Measurements from ENCODE around the gene SHISA4.
"Not testable (repeated sequence)": the region's sequence is repeated elsewhere in the genome, so short reads cannot be mapped to it uniquely, and the experiment has no call there.

The SHISA4 gene

DNA sequence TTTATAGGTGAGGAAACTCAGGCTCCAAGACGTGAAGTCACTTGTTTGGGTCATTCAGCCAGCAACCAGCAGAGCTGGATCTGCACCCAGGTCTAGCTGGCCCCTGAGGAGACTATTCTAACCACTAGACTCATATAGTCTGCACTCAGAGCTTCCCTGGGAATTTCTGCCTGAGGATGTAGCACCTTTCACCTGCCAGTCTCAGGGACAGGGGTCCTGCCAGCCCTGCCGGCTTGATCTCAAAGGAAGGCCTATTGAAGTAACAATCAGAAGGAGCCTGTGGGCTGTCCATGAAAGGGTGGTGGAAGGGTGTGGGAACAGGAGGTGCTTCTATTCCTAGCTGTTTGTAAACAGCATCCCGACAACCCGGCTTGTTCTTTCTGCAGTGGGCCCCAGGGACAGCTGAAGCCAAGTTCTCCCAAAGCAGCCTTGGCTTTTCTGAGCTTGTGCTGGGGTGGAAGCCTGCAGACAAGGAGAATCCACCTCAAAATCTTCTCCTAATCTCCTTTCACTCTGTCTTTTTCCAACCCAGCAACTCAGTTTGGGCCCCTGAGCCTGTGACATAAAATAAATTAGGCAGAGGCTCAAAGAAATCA, 49.8 kb downstream of the SHISA4 start:
- TF ChIP-seq, protein P1, sequence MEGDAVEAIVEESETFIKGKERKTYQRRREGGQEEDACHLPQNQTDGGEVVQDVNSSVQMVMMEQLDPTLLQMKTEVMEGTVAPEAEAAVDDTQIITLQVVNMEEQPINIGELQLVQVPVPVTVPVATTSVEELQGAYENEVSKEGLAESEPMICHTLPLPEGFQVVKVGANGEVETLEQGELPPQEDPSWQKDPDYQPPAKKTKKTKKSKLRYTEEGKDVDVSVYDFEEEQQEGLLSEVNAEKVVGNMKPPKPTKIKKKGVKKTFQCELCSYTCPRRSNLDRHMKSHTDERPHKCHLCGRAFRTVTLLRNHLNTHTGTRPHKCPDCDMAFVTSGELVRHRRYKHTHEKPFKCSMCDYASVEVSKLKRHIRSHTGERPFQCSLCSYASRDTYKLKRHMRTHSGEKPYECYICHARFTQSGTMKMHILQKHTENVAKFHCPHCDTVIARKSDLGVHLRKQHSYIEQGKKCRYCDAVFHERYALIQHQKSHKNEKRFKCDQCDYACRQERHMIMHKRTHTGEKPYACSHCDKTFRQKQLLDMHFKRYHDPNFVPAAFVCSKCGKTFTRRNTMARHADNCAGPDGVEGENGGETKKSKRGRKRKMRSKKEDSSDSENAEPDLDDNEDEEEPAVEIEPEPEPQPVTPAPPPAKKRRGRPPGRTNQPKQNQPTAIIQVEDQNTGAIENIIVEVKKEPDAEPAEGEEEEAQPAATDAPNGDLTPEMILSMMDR (IDR thresholded peaks at IDR 0.05; ENCODE audit: low read length, missing control alignments): no peak
- no peak for DNase-seq (ENCODE audit: low read depth)
- H3K4me3 ChIP-seq (replicated peaks; ENCODE audit: low read depth, low read length): no peak overlapping the region

DNA sequence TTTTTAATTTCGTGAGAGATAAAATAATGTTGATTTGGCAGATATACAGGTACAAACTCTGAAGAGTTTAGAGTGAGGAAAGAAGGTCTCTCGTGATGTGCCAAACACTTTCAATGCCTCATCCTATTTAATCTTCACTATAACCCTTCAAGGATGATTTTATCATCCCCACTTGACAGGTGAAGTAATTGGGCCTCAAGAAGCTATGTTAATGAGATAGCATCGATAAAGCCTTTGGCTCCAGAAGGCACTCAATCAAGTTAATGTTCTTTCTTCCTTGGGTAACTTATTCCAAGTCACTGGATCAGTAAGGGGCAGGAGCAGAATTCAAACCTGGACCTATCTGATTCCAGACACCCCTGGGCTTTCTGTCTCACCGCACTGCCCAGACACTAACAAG, 50.5 kb downstream of the SHISA4 start:
- TF ChIP-seq, protein P1 (IDR thresholded peaks at IDR 0.05; ENCODE audit: low read length, missing control alignments): no peak

DNA sequence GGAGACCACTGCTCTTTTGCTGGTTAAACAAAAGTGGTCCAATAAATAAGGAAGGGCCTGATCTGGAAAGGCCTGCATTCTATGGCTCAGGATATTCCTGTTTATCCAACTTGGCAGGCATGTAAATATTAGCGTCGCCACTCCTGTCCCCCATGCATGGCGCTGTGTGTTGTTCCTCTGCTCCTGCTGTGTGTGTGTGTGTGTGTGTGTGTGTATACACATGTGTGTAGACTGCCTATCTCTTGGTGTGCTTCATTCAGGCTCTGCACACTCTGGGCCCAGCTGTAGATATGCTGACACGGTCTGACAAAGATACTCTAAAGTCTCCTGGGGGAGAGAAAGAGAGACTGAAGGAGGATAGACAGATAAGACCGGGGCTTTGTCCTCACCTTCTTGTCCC, 50.9 kb downstream of the SHISA4 start:
- H3K4me3 ChIP-seq (replicated peaks; ENCODE audit: low read depth, low read length): no peak overlapping the region
- DNase-seq (ENCODE audit: low read depth): no peak
- TF ChIP-seq, protein P1 (IDR thresholded peaks at IDR 0.05; ENCODE audit: low read length, missing control alignments): no peak

More for the DNA sequence above, 50.5 kb downstream of the SHISA4 start:
- H3K4me3 ChIP-seq (replicated peaks; ENCODE audit: low read depth, low read length): no peak overlapping the region
- DNase-seq (ENCODE audit: low read depth): no peak

DNA sequence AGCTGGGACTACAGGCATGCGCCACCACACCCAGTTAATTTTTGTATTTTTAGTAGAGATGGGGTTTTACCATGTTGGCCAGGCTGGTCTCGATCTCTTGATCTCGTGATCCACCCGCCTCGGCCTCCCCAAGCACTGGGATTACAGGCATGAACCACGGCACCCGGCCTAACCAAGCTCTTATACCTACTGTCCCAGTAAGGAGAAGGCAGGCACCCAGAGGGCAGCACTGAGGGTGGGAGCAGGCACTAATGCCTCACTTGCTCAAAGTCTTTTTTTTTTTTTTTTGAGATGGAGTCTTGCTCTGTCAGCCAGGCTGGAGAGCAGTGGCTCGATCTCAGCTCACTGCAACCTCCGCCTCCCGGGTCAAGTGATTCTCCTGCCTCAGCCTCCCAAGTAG, 51.6 kb downstream of the SHISA4 start:
- not testable (repeated sequence) for H3K4me3 ChIP-seq (replicated peaks; ENCODE audit: low read depth, low read length); DNase-seq (ENCODE audit: low read depth)

DNA sequence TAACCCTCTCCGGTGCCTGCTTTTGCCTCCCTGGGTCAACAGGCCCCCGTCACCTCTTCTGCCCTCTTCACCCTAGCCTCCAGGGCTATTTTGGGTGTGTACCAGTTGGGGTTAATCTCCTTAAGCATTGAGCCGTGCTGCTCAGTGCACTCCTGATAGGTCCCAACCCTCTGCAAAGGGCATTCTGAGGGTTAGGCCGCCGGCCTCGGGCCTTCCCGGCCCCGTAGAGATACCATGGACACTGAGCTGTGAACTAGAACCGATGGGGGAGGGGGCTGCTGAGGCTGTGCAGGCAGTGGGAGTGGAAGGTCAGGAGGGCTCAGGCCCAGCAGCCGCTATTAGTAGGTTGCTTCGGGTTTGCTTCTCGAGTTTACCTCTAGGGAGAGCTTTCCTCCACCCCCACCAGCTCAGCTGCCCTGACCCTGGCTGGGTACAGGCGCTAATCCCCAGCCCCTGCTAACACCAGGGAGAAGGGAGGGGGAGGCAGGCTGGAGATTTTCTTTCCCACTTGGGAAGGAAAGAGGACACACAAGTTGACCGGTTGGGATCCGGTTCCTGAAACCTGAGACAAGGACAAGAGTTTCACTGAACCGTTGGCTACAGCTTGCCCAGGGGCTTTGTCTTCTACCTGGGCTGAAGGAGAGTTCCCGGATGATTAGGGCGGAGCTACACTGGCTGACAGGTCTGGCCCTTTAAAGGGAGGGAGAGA, 52.9 kb downstream of the SHISA4 start:
- no peak overlapping the region for H3K4me3 ChIP-seq (replicated peaks; ENCODE audit: low read depth, low read length)
- no peak for DNase-seq (ENCODE audit: low read depth)
- TF ChIP-seq, protein P1 (IDR thresholded peaks at IDR 0.05; ENCODE audit: low read length, missing control alignments): no peak

DNA sequence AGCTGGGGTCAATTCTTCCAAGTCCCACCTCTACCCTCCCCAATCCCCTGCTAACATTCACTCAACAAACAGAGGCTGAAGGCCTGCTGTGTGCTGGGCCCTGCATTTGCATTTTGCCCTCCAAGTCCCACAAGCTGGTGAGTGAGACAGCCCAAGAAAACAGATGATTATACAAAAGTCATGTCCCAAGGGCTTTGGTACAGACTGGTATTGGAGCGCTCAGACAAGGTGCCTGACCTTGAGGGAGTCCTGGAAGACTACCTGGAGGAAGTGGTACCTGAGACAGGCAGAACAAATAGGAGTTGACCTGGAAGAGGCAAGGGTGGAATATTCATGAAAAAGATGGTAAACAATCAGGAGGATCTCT, 53.4 kb downstream of the SHISA4 start:
- H3K4me3 ChIP-seq (replicated peaks; ENCODE audit: low read depth, low read length): no peak overlapping the region
- no peak for DNase-seq (ENCODE audit: low read depth)
- TF ChIP-seq, protein P1 (IDR thresholded peaks at IDR 0.05; ENCODE audit: low read length, missing control alignments): no peak

Data from fibroblast of pulmonary artery (primary cell).